Stomach (tissue), 9 donors: Measurements from ENCODE around the gene SMIM30. TPM values are rescaled to one million over a fixed set of nuclear protein-coding genes. Genes with fewer than 3 reads are reported as not detected.

ENCODE experiments used
- DNase-seq, 2 donors: peaks; one replicate each; pipeline versions ENCODE4 v3.0.0 to v3.0.0-alpha.2; 2013 to 2019
- H3K27ac ChIP-seq, 5 donors: fragments of 200-600 bp in 4 of 5; sonication (generic) in 4 of 5; one replicate each; pipeline ENCODE4 v1.5.1; 2013 to 2019; ENCODE audit warnings: mild to moderate bottlenecking in 1 of 5, moderate library complexity in 1 of 5
- H3K27me3 ChIP-seq, 3 donors: fragments of 200-600 bp; sonication (generic); one replicate each; pipeline ENCODE4 v1.5.1; 2017 to 2019; ENCODE audit warnings: mixed run types in 1 of 3
- H3K36me3 ChIP-seq, 4 donors: fragments of 200-600 bp; sonication (generic); 1 replicate in 3 of 4; 2 replicates in 1 of 4; pipeline ENCODE4 v1.5.1; 2016 to 2019
- H3K4me1 ChIP-seq, 4 donors: fragments of 200-600 bp; sonication (generic); one replicate each; pipeline ENCODE4 v1.5.1; 2016 to 2019
- H3K4me3 ChIP-seq, 4 donors: fragments of 200-600 bp; sonication (generic) in 3 of 4; one replicate each; pipeline ENCODE4 v1.5.1; 2016 to 2019; ENCODE audit warnings: mild to moderate bottlenecking in 1 of 4
- H3K9me3 ChIP-seq, 4 donors: fragments of 200-600 bp; sonication (generic); one replicate each; pipeline ENCODE4 v1.5.1; 2016 to 2019
- CTCF ChIP-seq, 7 experiments: fragments of 450-650 bp in 4 of 7; fragments of 200-600 bp in 3 of 7; sonication (generic) in 3 of 7; IDR thresholded peaks; one replicate each; pipeline ENCODE4 v1.5.1; 2016 to 2019; ENCODE audit warnings: antibody characterized with exemption in 7 of 7, control low read depth in 2 of 7, mild to moderate bottlenecking in 1 of 7
- EP300 ChIP-seq: sonication (generic); formaldehyde crosslinking; IDR thresholded peaks from one replicate; pipeline ENCODE4 v1.6.1; 2017; ENCODE audit warnings: antibody characterized with exemption
- POLR2A ChIP-seq, 4 donors: fragments of 450-650 bp; IDR thresholded peaks; one replicate each; pipeline ENCODE4 v1.6.1; 2016; ENCODE audit warnings: antibody characterized with exemption in 4 of 4, control low read depth in 2 of 4, mild to moderate bottlenecking in 1 of 4, moderate library complexity in 1 of 4
- POLR2AphosphoS5 ChIP-seq, 3 donors: sonication (generic); formaldehyde crosslinking; IDR thresholded peaks; one replicate each; pipeline ENCODE4 v1.6.1; 2016; ENCODE audit warnings: antibody characterized with exemption in 3 of 3
- WGBS, 5 donors: extraction: QIAGEN DNeasy Blood & Tissue Kit in 3 of 5; methylation state at CpG; one replicate each; pipeline versions ENCODE4 v1.1.5 to v1.1.7; 2013 to 2018; 5-methylcytosine and 5-hydroxymethylcytosine counted together
- intact Hi-C: fragments of 100-400 bp; cut with DNase I; formaldehyde crosslinking; loops from one replicate; pipeline ENCODE4 v1.15.1; 2023; ENCODE audit warnings: low total_unique reads
- polyA plus RNA-seq, 3 donors: library from polyadenylated mRNA; stranded (reverse); fragments of 200-250 nt; gene quantifications; one replicate each; pipeline ENCODE4 v1.2.3, GENCODE V29; 2013
- total RNA-seq, 5 donors: library from RNA; depleted of rRNA; stranded (reverse); fragments of >200 nt; gene quantifications; one replicate each; pipeline versions ENCODE4 v1.1.0 to v1.2.3, GENCODE V29; 2014 to 2016
- donor health status: healthy with polysubstance abuse.
- donor health status: Bipolar disorder and iron deficiency.
- donor health status: healthy.

SMIM30 gene
- total and polyA plus RNA-seq, 8 donors: 14.6 to 144 (median 59.7) TPM; not detected in 1

GRCh38 chr7:113076703-113077102 lies 41.7 kb downstream of the SMIM30 start:
- intact Hi-C loops: no loop called here
- H3K4me3 ChIP-seq: no peak overlapping the region
- H3K36me3 ChIP-seq: no peaks in the 10 kb centered on the region
- H3K27me3 ChIP-seq: no peaks in the 10 kb centered on the region
- H3K27ac ChIP-seq: no peak overlapping the region
- no peaks in the 10 kb centered on the region for H3K4me1 ChIP-seq
- no peak for DNase-seq
- no peaks in the 10 kb centered on the region for H3K9me3 ChIP-seq
- TF ChIP-seq POLR2A (IDR thresholded peaks at IDR 0.05): no peak
- WGBS, 5 donors: 81 to 94% (median 90%) methylated on average over 3 of the region's 3 CpGs

- no peak overlapping the region for H3K4me3 ChIP-seq
- intact Hi-C loops: no loop called here
- H3K9me3 ChIP-seq: no peaks in the 10 kb centered on the region
- 0 to 26% (median 16%) methylated on average over 1 of the region's 1 CpG for WGBS, 5 donors
- H3K27me3 ChIP-seq: no peaks in the 10 kb centered on the region
- H3K4me1 ChIP-seq: no peaks in the 10 kb centered on the region
- no peak for TF ChIP-seq EP300
- TF ChIP-seq CTCF (IDR thresholded peaks at IDR 0.05): no peak
- no peak for TF ChIP-seq POLR2A (IDR thresholded peaks at IDR 0.05)
- no peak for TF ChIP-seq POLR2AphosphoS5 (IDR thresholded peaks at IDR 0.05)
- DNase-seq: no peak
- H3K36me3 ChIP-seq: no peaks in the 10 kb centered on the region
- H3K27ac ChIP-seq: no peak overlapping the region
Observed at GRCh38 chr7:113071465-113071864, 46.9 kb downstream of the SMIM30 start.

Other genes starting within 250 kb of the SMIM30 start
- 1 to 10 TPM in 2 of 5 donors, not detected in 3; 1.7 to 2.6 TPM for gene GPR85, start 31.7 kb downstream of the SMIM30 start, total RNA-seq
- gene GPR85, start 31.7 kb downstream of the SMIM30 start, polyA plus RNA-seq: under 1 TPM in 2 of 3 donors, not detected in 1; 0.31 to 0.48 TPM